Neural progenitor cell (in vitro differentiated cells): ENCODE results near the gene TFB2M.

Experiments used
- EZH2 ChIP-seq: fragments of 200-600 bp; sonication (generic); IDR thresholded peaks from 2 replicates; pipeline ENCODE4 v1.6.1; 2017; ENCODE audit warnings: antibody characterized with exemption, mild to moderate bottlenecking, moderate library complexity
- EZH2phosphoT487 ChIP-seq: fragments of 200-600 bp; sonication (generic); IDR thresholded peaks from 2 replicates; pipeline ENCODE4 v1.6.1; 2017; ENCODE audit warnings: antibody characterized with exemption
- TF ChIP-seq, protein P1 (sequence below): fragments of 200-600 bp; sonication (generic); IDR thresholded peaks from 2 replicates; pipeline ENCODE4 v1.5.1; 2017; ENCODE audit warnings: antibody characterized with exemption, mild to moderate bottlenecking

DNA sequence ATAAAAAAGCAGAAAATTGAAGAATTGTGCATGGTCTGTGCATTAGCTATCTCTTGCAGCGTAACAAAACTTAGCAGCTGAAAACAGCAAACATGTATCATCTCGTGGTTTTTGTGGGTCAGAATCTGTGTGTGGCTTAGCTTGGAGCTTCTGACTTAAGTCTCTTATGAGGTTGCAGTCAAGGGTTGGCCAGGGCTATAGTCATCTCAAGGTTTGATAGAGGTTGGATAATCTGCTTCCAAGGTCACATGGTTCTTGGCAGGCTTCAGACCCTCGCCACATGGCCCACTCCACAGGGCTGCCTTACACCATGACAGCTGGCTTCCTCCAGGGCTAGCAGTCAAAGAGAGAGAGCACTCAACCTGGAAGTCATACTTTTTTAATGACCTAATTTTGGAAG, 36.1 kb upstream of the TFB2M start:
- TF ChIP-seq, protein P1, sequence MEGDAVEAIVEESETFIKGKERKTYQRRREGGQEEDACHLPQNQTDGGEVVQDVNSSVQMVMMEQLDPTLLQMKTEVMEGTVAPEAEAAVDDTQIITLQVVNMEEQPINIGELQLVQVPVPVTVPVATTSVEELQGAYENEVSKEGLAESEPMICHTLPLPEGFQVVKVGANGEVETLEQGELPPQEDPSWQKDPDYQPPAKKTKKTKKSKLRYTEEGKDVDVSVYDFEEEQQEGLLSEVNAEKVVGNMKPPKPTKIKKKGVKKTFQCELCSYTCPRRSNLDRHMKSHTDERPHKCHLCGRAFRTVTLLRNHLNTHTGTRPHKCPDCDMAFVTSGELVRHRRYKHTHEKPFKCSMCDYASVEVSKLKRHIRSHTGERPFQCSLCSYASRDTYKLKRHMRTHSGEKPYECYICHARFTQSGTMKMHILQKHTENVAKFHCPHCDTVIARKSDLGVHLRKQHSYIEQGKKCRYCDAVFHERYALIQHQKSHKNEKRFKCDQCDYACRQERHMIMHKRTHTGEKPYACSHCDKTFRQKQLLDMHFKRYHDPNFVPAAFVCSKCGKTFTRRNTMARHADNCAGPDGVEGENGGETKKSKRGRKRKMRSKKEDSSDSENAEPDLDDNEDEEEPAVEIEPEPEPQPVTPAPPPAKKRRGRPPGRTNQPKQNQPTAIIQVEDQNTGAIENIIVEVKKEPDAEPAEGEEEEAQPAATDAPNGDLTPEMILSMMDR, result no peak
- TF ChIP-seq EZH2phosphoT487 (no peak), EZH2 (no peak)
